Measurements from ENCODE around the gene STMN1.

DNA sequence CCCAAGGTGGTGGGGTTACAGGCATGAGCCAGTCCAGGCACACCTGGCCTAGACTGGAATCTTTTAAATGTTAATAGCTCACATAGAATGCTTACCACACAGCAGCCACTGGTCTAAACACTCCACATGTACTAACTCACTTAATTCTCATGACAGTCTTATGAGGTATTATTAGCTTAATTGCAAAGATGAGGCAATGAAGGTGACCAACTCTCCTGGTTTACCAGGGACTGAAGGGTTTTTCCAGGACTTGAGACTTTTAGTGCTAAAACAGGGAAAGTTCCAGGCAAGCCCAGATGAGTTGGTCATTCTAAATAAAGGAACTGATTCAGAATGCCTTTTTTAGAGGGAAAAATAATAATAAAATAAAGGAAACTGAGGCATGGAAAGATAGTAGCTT, 7.0 kb upstream of the STMN1 start:
- TF ChIP-seq, protein P1, sequence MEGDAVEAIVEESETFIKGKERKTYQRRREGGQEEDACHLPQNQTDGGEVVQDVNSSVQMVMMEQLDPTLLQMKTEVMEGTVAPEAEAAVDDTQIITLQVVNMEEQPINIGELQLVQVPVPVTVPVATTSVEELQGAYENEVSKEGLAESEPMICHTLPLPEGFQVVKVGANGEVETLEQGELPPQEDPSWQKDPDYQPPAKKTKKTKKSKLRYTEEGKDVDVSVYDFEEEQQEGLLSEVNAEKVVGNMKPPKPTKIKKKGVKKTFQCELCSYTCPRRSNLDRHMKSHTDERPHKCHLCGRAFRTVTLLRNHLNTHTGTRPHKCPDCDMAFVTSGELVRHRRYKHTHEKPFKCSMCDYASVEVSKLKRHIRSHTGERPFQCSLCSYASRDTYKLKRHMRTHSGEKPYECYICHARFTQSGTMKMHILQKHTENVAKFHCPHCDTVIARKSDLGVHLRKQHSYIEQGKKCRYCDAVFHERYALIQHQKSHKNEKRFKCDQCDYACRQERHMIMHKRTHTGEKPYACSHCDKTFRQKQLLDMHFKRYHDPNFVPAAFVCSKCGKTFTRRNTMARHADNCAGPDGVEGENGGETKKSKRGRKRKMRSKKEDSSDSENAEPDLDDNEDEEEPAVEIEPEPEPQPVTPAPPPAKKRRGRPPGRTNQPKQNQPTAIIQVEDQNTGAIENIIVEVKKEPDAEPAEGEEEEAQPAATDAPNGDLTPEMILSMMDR (optimal IDR thresholded peaks at IDR 0.05 in 1 of 3, IDR thresholded peaks at IDR 0.05 in 1 of 3, conservative IDR thresholded peaks at IDR 0.05 in 1 of 3; ENCODE audit: extremely low read depth in 1 of 3, insufficient read depth in 2 of 3, low read length in 3 of 3) = no peak
- no peak for TF ChIP-seq EZH2 (IDR thresholded peaks at IDR 0.05; ENCODE audit: low read length)
